AG09319 (cell line): ENCODE data around the gene EXOC2.
A peak's percentile ranks its signal among the peaks of the same experiment; 100 is the strongest.

ENCODE experiments used
- DNase-seq: peaks from one replicate; pipeline ENCODE4 v3.0.0-alpha.2; 2010; ENCODE audit warnings: low read depth; ENCODE audit errors: extremely low read depth
- TF ChIP-seq, protein P1 (sequence below): IDR thresholded peaks from 2 replicates; pipeline ENCODE4 v1.5.1; 2011; ENCODE audit warnings: low read depth, mild to moderate bottlenecking, inconsistent platforms, low read length, moderate library complexity

EXOC2 gene

DNA sequence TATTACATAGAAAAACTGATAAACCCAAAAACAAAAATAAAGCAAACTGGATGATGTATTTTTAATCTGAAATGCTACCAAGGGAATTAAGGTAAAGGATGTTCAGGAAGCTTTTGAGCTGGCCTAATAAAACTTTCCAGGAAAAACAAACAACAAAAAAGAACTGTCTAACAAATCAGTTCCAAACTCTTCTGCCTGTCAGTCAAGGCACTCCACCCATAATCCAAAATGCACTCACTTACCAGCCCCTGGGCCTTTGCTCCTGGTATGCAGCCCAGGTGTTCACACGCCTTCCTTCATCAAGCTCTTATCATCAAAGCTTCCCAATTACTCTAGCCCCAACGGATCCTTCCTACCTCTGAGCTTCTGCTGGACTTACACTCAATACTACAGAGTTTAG is 3.7 kb downstream of the EXOC2 start:
- TF ChIP-seq, protein P1, sequence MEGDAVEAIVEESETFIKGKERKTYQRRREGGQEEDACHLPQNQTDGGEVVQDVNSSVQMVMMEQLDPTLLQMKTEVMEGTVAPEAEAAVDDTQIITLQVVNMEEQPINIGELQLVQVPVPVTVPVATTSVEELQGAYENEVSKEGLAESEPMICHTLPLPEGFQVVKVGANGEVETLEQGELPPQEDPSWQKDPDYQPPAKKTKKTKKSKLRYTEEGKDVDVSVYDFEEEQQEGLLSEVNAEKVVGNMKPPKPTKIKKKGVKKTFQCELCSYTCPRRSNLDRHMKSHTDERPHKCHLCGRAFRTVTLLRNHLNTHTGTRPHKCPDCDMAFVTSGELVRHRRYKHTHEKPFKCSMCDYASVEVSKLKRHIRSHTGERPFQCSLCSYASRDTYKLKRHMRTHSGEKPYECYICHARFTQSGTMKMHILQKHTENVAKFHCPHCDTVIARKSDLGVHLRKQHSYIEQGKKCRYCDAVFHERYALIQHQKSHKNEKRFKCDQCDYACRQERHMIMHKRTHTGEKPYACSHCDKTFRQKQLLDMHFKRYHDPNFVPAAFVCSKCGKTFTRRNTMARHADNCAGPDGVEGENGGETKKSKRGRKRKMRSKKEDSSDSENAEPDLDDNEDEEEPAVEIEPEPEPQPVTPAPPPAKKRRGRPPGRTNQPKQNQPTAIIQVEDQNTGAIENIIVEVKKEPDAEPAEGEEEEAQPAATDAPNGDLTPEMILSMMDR = no peak
- no peak for DNase-seq

GRCh38 chr6:686497-686896 is 6.4 kb downstream of the EXOC2 start:
- TF ChIP-seq, protein P1 = no peak
- no peak for DNase-seq

DNA sequence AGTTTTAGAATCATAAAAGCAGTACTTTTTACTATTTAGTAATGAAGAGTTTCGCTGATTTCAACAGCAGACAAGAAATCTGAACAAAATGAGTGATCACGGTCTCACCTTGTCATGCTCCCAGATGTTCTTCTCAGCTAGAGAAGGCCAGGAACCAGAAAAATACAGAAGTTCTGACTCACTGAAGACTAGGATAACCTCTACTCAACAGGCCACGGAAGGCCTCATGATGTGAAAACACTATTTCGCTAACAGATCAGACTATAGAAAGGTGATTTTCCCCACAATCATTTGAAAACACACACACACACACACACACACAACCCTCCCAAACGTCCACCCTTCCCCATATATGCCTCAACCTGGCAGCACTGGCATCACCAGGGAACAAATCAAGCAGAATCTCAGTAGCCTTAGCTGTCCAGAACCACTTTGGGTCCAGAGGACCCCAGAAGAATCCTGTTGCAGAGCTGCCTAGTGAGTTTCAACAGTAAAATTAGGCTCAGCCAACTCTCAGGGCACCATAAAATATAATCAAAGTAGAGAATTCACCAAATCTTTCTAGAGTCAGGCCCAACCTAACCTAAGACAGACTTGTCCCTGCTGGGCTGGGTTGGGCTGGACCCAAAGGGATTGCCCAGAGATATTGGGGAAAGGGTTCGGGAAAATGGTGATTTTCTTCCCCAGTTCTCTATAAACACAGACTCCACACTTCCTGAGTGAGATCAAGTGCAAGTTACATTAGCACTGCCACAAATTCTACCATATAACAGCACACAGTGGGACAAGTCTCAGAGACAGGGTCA is 7.9 kb downstream of the EXOC2 start:
- TF ChIP-seq, protein P1 = no peak
- no peak for DNase-seq

DNA sequence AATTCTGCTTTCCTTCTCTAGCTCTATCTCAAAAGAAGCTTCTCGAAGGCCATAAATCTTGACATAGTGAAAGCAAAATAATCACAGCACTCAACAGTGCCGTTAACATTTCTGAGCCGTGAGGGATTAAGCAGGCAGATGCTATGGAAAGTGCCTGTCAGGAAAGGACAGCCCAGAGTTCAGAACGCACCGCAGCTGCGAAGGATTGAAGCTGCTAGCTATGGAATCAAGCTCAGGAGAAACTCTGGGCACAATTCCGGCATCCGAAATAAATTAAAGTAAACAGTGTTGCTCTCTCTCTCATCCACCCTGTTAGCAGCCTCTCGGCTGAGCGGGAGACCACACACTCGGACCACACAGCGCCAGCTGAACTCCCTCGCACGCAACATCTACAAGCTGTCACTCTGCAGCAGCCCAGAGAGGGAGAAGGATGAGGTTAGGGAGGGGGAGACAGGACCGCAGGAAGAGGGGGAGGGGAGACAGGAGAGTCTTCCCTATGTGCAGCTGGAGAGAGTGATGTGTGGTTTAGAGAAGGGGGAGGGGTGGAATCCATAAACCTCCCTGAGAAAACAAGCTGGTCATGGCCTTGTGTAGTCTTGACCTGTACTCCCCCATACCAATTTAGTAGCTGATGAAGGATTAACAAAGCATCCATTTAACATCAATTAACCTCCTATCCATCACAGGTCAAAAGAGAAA is 9.0 kb downstream of the EXOC2 start:
- TF ChIP-seq, protein P1 = no peak
- DNase-seq = peak; percentile 65

DNA sequence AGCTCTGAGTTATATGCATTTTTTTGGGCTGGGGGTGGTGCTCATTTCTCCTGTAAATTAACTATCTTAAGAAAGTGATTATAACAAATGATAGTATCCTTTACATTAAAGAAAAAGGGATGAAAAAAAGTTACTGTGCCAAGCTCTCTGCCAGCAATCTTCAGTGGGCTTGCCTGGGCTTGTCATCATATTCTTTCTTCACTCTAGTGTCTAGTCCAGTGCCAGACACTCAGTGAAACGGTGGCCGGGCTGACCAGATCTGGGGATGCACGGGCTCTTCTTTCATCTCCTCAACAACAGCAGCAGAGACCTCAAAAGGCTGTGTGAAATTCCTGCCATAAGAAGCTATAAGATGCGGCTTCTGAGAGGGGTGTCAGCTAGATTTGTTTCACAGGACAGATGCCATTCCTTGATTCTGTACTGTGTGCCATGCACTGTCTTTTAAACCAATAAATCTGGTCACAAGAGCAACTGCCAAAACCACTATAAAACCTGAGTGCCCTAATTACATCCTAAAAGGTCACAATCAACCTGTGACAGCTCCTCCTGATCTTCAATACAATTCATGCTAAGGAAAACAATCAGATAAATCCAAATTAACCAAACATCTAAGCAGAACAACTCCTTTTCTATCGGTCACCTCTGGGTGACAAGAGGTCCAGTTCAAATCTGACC is 12.1 kb downstream of the EXOC2 start:
- TF ChIP-seq, protein P1 = no peak
- DNase-seq = no peak

DNA sequence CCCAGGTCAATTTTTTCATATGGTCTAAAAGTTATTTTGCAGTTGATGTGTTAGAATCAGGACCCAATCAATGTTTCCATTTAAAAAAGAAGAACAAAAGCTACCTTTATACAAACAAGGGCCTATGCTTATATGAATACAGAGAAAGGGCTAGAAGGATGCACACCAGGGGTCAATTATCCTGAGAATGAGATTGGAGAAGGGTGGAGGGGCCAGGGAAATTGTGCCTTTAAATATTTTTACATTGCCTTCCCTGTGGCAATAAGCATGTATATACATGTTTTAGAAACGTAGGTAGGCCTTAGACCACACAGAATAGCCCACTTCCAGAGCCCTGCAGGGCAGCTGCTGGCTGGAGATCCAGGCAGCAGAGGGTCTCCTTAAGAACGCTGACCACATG is 12.7 kb downstream of the EXOC2 start:
- TF ChIP-seq, protein P1 = no peak
- DNase-seq = no peak

- DNase-seq = no peak
- TF ChIP-seq, protein P1 = no peak
Measured at GRCh38 chr6:679282-679681, 13.7 kb downstream of the EXOC2 start.
